Measurements from ENCODE around the gene WDR75.
"Not testable (repeated sequence)": the region's sequence is repeated elsewhere in the genome, so short reads cannot be mapped to it uniquely, and the experiment has no call there.

The WDR75 gene

GRCh38 chr2:189477756-189478155 is 36.5 kb downstream of the WDR75 start:
- Histone ChIP-seq H3K4me1 (ENCODE audit: control extremely low read depth in 1 of 4, control insufficient read depth in 4 of 4, insufficient read depth in 4 of 4, low read length in 3 of 4) (no peaks in the 10 kb centered on the region), H3K36me3 (ENCODE audit: control insufficient read depth in 4 of 4, insufficient read depth in 4 of 4, low read length in 3 of 4) (peaks cover 8 to 38% (median 30%) of the 10 kb centered on the region in 4 experiments), H3K27ac (ENCODE audit: insufficient read depth in 1 of 2, low read depth in 1 of 2, low read length in 2 of 2, poor library complexity in 1 of 2, severe bottlenecking in 2 of 2) (no peak overlapping the region), H3K9me3 (ENCODE audit: control extremely low read depth in 1 of 5, control insufficient read depth in 4 of 5, insufficient read depth in 2 of 5, low read depth in 1 of 5, low read length in 4 of 5) (no peaks in the 10 kb centered on the region), H3K27me3 (replicated peaks in 2 of 5; ENCODE audit: control insufficient read depth in 4 of 5, insufficient read depth in 5 of 5, low read length in 4 of 5) (no peaks in the 10 kb centered on the region), H3K4me3 (ENCODE audit: control insufficient read depth in 1 of 7, extremely low read depth in 1 of 7, insufficient read depth in 4 of 7, low read depth in 2 of 7, low read length in 6 of 7) (no peak overlapping the region)
- WGBS (ENCODE audit: insufficient coverage) = 100% methylated on average over 1 of the region's 1 CpG
- POLR2A ChIA-PET = interaction anchor here (0.9 kb wide), 1 partner anchor 170 kb away, joined by 3 read pairs; no protein-coding TSS in a partner anchor
- DNase-seq = no peak
- CTCF ChIA-PET = interaction anchor here (1.2 to 1.4 kb wide), 2 partner anchors 10 to 17 kb away, joined by 3 to 8 read pairs; no protein-coding TSS in a partner anchor

GRCh38 chr2:189478289-189478688 is 37.0 kb downstream of the WDR75 start:
- 100% methylated on average over 1 of the region's 5 CpGs for WGBS (ENCODE audit: insufficient coverage)
- H3K4me1 ChIP-seq (ENCODE audit: control extremely low read depth in 1 of 4, control insufficient read depth in 4 of 4, insufficient read depth in 4 of 4, low read length in 3 of 4) = not testable (repeated sequence)

GRCh38 chr2:189481071-189481470 is 39.8 kb downstream of the WDR75 start:
- Histone ChIP-seq H3K27me3 (replicated peaks in 2 of 5; ENCODE audit: control insufficient read depth in 4 of 5, insufficient read depth in 5 of 5, low read length in 4 of 5) (no peaks in the 10 kb centered on the region), H3K27ac (ENCODE audit: insufficient read depth in 1 of 2, low read depth in 1 of 2, low read length in 2 of 2, poor library complexity in 1 of 2, severe bottlenecking in 2 of 2) (no peak overlapping the region), H3K9me3 (ENCODE audit: control extremely low read depth in 1 of 5, control insufficient read depth in 4 of 5, insufficient read depth in 2 of 5, low read depth in 1 of 5, low read length in 4 of 5) (no peaks in the 10 kb centered on the region), H3K4me1 (ENCODE audit: control extremely low read depth in 1 of 4, control insufficient read depth in 4 of 4, insufficient read depth in 4 of 4, low read length in 3 of 4) (no peaks in the 10 kb centered on the region), H3K36me3 (ENCODE audit: control insufficient read depth in 4 of 4, insufficient read depth in 4 of 4, low read length in 3 of 4) (peaks cover 0 to 8% (median 6%) of the 10 kb centered on the region in 4 experiments), H3K4me3 (ENCODE audit: control insufficient read depth in 1 of 7, extremely low read depth in 1 of 7, insufficient read depth in 4 of 7, low read depth in 2 of 7, low read length in 6 of 7) (no peak overlapping the region)
- POLR2A ChIA-PET = no interaction called here
- CTCF ChIA-PET = interaction anchor here (1.5 to 2.6 kb wide), 3 partner anchors 12 to 85 kb away, joined by 4 to 9 read pairs (median 8); no protein-coding TSS in a partner anchor
- no CpG with 5 or more reads among the region's 1 CpG for WGBS (ENCODE audit: insufficient coverage)
- DNase-seq = no peak

More at GRCh38 chr2:189478289-189478688, 37.0 kb downstream of the WDR75 start:
- H3K27ac ChIP-seq (ENCODE audit: insufficient read depth in 1 of 2, low read depth in 1 of 2, low read length in 2 of 2, poor library complexity in 1 of 2, severe bottlenecking in 2 of 2); POLR2A ChIA-PET; H3K9me3 ChIP-seq (ENCODE audit: control extremely low read depth in 1 of 5, control insufficient read depth in 4 of 5, insufficient read depth in 2 of 5, low read depth in 1 of 5, low read length in 4 of 5); DNase-seq; H3K27me3 ChIP-seq (replicated peaks in 2 of 5; ENCODE audit: control insufficient read depth in 4 of 5, insufficient read depth in 5 of 5, low read length in 4 of 5); H3K4me3 ChIP-seq (ENCODE audit: control insufficient read depth in 1 of 7, extremely low read depth in 1 of 7, insufficient read depth in 4 of 7, low read depth in 2 of 7, low read length in 6 of 7): not testable (repeated sequence)
- CTCF ChIA-PET = interaction anchor here (1.2 to 1.4 kb wide), 2 partner anchors 10 to 18 kb away, joined by 3 to 8 read pairs; no protein-coding TSS in a partner anchor
- H3K36me3 ChIP-seq (ENCODE audit: control insufficient read depth in 4 of 4, insufficient read depth in 4 of 4, low read length in 3 of 4) = peaks cover 8 to 36% (median 27%) of the 10 kb centered on the region in 4 experiments

DNA sequence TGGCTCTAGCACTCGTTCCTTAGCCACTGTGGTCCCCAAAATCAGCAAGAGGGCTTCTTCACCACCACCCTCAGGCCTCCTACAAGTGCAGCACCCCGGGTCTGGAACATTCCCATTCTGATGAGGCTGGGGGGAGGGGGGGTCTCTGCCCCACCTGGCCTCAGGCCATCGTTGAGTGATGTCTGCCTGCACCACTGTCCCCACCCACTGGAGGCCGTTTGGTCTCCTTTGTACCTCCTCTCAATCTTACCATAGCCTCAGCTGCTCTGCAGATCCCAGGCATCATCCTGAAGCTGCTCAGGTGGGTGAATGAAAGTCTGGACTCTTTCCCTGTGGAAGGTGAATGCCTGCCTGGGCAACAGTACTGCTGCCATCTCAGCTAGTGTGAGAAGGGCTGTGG is 42.3 kb downstream of the WDR75 start:
- POLR2A ChIA-PET = interaction anchor here (0.7 kb wide), 1 partner anchor 13 kb away, joined by 3 read pairs; no protein-coding TSS in a partner anchor
- 83% methylated on average over 1 of the region's 4 CpGs for WGBS (ENCODE audit: insufficient coverage)
- no peak for DNase-seq
- Histone ChIP-seq H3K4me1 (ENCODE audit: control extremely low read depth in 1 of 4, control insufficient read depth in 4 of 4, insufficient read depth in 4 of 4, low read length in 3 of 4) (no peaks in the 10 kb centered on the region), H3K27me3 (replicated peaks in 2 of 5; ENCODE audit: control insufficient read depth in 4 of 5, insufficient read depth in 5 of 5, low read length in 4 of 5) (no peaks in the 10 kb centered on the region), H3K36me3 (ENCODE audit: control insufficient read depth in 4 of 4, insufficient read depth in 4 of 4, low read length in 3 of 4) (no peaks in the 10 kb centered on the region), H3K4me3 (ENCODE audit: control insufficient read depth in 1 of 7, extremely low read depth in 1 of 7, insufficient read depth in 4 of 7, low read depth in 2 of 7, low read length in 6 of 7) (no peak overlapping the region), H3K27ac (ENCODE audit: insufficient read depth in 1 of 2, low read depth in 1 of 2, low read length in 2 of 2, poor library complexity in 1 of 2, severe bottlenecking in 2 of 2) (no peak overlapping the region), H3K9me3 (ENCODE audit: control extremely low read depth in 1 of 5, control insufficient read depth in 4 of 5, insufficient read depth in 2 of 5, low read depth in 1 of 5, low read length in 4 of 5) (no peaks in the 10 kb centered on the region)
- CTCF ChIA-PET = interaction anchor here (1.5 kb wide), 1 partner anchor 9 kb away, joined by 4 read pairs; no protein-coding TSS in a partner anchor

DNA sequence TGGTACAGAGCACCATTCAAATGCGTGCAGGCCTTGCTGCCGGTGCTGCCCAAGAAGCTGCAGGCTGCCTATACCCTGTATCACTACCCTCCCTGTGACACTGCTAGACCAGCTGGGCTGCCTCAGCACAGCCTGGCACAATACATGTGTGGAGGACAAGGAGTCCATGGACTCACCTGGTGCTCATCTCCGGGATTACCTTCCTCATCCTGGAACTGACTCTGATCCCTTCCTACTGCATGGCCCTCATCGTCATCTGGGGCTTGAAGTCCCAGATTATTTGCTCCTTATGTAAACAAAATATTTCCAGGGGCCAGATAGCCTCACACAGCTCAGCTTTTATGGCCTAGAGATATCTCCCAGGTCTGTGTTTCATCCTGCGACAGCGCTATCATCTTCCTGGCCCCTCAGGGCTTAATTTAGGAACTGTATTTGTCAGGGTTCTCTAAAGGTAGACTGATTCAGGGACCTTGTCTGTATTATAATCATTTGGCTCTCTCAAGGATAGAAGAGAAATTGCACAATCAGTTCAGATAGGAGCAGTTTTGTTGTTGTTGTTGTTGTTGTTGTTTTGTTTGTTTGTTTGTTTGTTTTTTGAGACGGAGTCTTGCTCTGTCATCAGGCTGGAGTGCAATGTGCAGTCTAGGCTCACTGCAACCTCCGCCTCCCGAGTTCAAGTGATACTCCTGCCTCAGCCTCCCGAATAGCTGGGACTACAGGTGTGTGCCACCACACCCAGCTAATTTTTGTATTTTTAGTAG is 42.9 kb downstream of the WDR75 start:
- ChIA-PET POLR2A (interaction anchor here (0.7 kb wide), 1 partner anchor 12 kb away, joined by 3 read pairs; no protein-coding TSS in a partner anchor), CTCF (interaction anchor here (1.5 kb wide), 1 partner anchor 9 kb away, joined by 4 read pairs; no protein-coding TSS in a partner anchor)
- 100% methylated on average over 6 of the region's 10 CpGs for WGBS (ENCODE audit: insufficient coverage)
- Histone ChIP-seq H3K9me3 (ENCODE audit: control extremely low read depth in 1 of 5, control insufficient read depth in 4 of 5, insufficient read depth in 2 of 5, low read depth in 1 of 5, low read length in 4 of 5) (no peaks in the 10 kb centered on the region), H3K27me3 (replicated peaks in 2 of 5; ENCODE audit: control insufficient read depth in 4 of 5, insufficient read depth in 5 of 5, low read length in 4 of 5) (no peaks in the 10 kb centered on the region), H3K4me3 (ENCODE audit: control insufficient read depth in 1 of 7, extremely low read depth in 1 of 7, insufficient read depth in 4 of 7, low read depth in 2 of 7, low read length in 6 of 7) (no peak overlapping the region), H3K27ac (ENCODE audit: insufficient read depth in 1 of 2, low read depth in 1 of 2, low read length in 2 of 2, poor library complexity in 1 of 2, severe bottlenecking in 2 of 2) (no peak overlapping the region), H3K4me1 (ENCODE audit: control extremely low read depth in 1 of 4, control insufficient read depth in 4 of 4, insufficient read depth in 4 of 4, low read length in 3 of 4) (no peaks in the 10 kb centered on the region), H3K36me3 (ENCODE audit: control insufficient read depth in 4 of 4, insufficient read depth in 4 of 4, low read length in 3 of 4) (no peaks in the 10 kb centered on the region)
- no peak for DNase-seq

GRCh38 chr2:189485146-189485545 is 43.9 kb downstream of the WDR75 start:
- no peaks in the 10 kb centered on the region for H3K36me3 ChIP-seq (ENCODE audit: control insufficient read depth in 4 of 4, insufficient read depth in 4 of 4, low read length in 3 of 4)
- POLR2A ChIA-PET = no interaction called here

GRCh38 chr2:189486237-189486770 is 45.0 kb downstream of the WDR75 start:
- WGBS (ENCODE audit: insufficient coverage) = 100% methylated on average over 2 of the region's 6 CpGs
- ChIA-PET CTCF (interaction anchor here (0.6 to 0.7 kb wide), 2 partner anchors 130 to 158 kb away, joined by 3 read pairs; no protein-coding TSS in a partner anchor), POLR2A (no interaction called here)
- Histone ChIP-seq H3K4me1 (ENCODE audit: control extremely low read depth in 1 of 4, control insufficient read depth in 4 of 4, insufficient read depth in 4 of 4, low read length in 3 of 4) (no peaks in the 10 kb centered on the region), H3K4me3 (ENCODE audit: control insufficient read depth in 1 of 7, extremely low read depth in 1 of 7, insufficient read depth in 4 of 7, low read depth in 2 of 7, low read length in 6 of 7) (no peak overlapping the region), H3K36me3 (ENCODE audit: control insufficient read depth in 4 of 4, insufficient read depth in 4 of 4, low read length in 3 of 4) (no peaks in the 10 kb centered on the region), H3K27ac (ENCODE audit: insufficient read depth in 1 of 2, low read depth in 1 of 2, low read length in 2 of 2, poor library complexity in 1 of 2, severe bottlenecking in 2 of 2) (no peak overlapping the region), H3K27me3 (replicated peaks in 2 of 5; ENCODE audit: control insufficient read depth in 4 of 5, insufficient read depth in 5 of 5, low read length in 4 of 5) (no peaks in the 10 kb centered on the region), H3K9me3 (ENCODE audit: control extremely low read depth in 1 of 5, control insufficient read depth in 4 of 5, insufficient read depth in 2 of 5, low read depth in 1 of 5, low read length in 4 of 5) (no peaks in the 10 kb centered on the region)
- DNase-seq = no peak

More at GRCh38 chr2:189485146-189485545, 43.9 kb downstream of the WDR75 start:
- no peak overlapping the region for H3K4me3 ChIP-seq (ENCODE audit: control insufficient read depth in 1 of 7, extremely low read depth in 1 of 7, insufficient read depth in 4 of 7, low read depth in 2 of 7, low read length in 6 of 7)
- H3K9me3 ChIP-seq (ENCODE audit: control extremely low read depth in 1 of 5, control insufficient read depth in 4 of 5, insufficient read depth in 2 of 5, low read depth in 1 of 5, low read length in 4 of 5) = no peaks in the 10 kb centered on the region
- H3K27me3 ChIP-seq (replicated peaks in 2 of 5; ENCODE audit: control insufficient read depth in 4 of 5, insufficient read depth in 5 of 5, low read length in 4 of 5) = no peaks in the 10 kb centered on the region
- CTCF ChIA-PET = interaction anchor here (1.0 kb wide), 2 partner anchors 11 to 16 kb away, joined by 3 to 4 read pairs; no protein-coding TSS in a partner anchor
- no peaks in the 10 kb centered on the region for H3K4me1 ChIP-seq (ENCODE audit: control extremely low read depth in 1 of 4, control insufficient read depth in 4 of 4, insufficient read depth in 4 of 4, low read length in 3 of 4)
- H3K27ac ChIP-seq (ENCODE audit: insufficient read depth in 1 of 2, low read depth in 1 of 2, low read length in 2 of 2, poor library complexity in 1 of 2, severe bottlenecking in 2 of 2) = no peak overlapping the region
- WGBS (ENCODE audit: insufficient coverage) = 63% methylated on average over 2 of the region's 2 CpGs
- DNase-seq = no peak

All from common myeloid progenitor, CD34-positive (primary cell).